ENCODE data around the gene AP3D1.
A peak's percentile ranks its signal among the peaks of the same experiment; 100 is the strongest.

The AP3D1 gene

DNA sequence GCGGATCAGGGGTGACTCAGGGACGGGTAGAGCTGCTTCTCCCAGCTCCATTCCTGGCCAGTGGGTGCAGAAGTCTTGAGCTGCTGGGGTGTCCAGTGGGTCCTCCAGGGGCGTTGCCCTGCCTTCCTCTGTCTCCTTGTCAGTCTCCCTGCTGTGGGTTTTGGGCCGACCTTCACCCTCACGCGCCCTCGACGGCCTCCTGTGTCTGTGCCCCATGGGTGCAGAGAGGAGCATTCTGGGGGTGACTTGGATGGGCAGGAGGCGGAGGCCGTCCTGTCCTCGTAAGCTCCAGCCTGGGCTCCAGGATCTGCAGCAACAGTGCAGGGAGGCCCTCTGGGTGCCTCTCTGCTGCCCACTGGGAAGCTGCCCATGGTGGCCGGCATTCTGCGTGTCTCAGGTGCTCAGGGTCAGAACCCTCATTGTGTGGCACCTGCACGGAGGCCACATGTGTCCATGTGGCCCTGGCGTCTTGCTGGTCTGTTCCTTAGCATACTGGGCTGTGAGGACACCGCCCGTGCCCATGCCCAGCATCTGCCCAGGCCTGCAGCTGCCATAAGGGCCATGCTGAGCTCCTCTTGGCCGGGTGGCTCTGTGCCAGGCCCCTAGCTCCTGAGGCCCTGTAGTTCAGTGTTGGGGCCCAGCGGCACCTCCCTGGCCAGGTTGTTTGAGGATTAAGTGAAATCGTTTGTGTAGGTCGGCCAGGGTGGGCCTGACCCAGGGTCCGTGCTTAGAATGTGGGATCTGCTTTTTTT is 29.7 kb upstream of the AP3D1 start:
- DNase-seq, result no peak

- DNase-seq, result no peak
Measured at GRCh38 chr19:2180114-2180513, 28.7 kb upstream of the AP3D1 start.

GRCh38 chr19:2179095-2179494 is 27.7 kb upstream of the AP3D1 start:
- DNase-seq, result no peak

DNA sequence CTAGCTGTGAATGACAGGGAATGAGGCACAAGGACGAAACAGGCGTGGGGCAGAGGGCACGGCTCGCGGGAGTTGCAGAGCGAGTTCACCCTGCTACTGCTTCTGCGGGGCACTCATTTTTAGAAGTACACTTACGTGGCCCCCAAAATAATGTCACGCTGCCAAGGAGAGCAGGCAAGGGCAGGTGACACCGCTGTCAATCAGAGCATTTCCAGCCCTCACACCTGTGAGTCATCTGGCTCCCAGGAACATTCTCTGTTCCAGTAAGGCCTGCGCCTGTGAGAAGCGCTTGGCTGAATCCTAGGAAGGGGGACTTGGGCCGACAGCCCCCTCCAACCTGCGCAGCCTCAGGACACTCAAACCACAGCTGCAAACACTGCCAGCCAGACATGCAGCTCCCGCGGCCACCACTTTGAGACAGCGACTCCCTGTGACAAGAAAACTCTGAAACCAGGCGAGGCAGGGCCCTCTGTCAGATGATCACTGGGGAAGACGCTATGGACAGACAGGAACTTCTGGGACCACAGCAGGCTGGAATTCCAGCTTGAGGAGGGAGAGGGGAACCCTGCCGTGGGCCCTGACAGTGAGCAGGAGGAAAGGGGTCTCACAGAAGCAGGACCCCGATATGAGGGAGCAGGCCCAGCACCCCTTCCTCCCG is 25.1 kb upstream of the AP3D1 start:
- DNase-seq, result no peak

DNA sequence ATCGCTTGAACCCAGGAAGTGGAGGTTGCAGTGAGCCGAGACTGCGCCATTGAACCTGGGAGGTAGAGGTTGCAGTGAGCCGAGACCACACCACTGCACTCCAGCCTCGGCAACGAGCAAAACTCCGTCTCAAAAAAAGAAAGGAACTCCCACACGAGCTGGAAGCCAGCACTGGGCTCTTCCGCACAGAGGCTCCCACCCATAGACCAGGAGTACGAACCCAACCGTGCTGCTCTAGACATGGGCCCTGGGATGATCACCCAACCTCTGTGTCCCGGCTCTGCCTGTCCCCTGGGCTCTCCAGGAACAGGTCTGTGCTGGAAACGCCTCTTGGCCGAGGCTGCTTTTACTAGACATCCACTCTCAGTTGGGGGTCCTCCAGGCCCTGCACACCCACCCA is 24.4 kb upstream of the AP3D1 start:
- DNase-seq, result no peak

DNA sequence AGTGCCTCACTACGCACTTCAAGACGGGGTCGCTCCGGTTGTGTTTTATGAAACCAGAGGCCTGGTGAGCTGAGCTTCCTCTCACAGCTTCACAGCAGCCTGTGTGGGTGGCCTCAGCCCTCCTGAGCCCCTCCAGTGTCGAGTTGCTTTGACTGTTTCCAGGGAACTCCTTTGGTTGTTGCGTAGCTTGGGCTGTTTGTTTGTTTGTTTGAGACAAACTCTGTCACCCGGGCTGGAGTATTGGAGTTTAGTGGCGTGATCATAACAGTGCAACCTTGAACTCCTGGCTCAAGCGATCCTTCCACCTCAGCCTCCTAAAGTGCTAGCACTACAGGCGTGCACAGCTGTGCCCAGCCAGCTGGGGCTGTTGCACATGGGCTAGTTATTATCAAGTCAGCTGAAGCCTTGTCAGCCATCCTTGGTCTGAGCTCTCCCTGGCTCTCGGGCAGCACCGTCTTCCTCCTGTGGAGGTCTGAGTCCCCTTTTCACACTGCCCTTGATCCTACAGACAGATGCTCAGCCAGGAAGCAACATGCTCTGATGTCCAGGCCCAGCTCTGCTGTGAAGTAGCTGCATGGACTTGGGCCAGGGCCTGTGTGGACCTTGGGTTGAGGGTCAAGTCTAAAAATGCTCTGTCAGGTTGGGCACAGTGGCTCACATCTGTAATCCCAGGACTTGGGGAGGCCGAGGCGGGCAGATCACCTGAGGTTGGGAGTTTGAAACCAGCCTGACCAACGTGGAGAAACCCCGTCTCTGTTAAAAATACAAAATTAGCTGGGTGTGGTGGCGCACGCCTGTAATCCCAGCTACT is 22.6 kb upstream of the AP3D1 start:
- DNase-seq, result no peak

- DNase-seq, result no peak
Measured at GRCh38 chr19:2173388-2173766, 22.0 kb upstream of the AP3D1 start.

- DNase-seq, result peak; percentile 85
Measured at GRCh38 chr19:2171349-2172145, 20.2 kb upstream of the AP3D1 start.

DNA sequence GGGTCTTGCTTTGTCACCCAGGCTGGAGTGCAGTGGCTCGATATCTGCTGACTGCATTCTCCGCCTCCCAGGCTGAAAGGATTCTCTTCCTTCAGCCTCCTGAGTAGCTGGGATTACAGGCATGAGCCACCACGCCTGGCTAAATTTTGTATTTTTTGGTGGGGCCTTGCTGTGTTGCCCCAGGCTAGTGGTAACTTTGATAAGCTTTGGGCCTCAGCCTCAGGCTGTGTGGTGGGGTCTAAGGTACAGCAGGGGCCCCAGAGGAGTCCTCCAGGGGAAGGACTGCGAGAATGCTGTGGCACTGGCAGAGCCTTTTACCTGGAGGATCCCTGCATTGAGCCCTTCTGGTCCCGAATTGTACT is 19.6 kb upstream of the AP3D1 start:
- DNase-seq, result no peak

- DNase-seq, result no peak
Measured at GRCh38 chr19:2170219-2170618, 18.9 kb upstream of the AP3D1 start.

DNA sequence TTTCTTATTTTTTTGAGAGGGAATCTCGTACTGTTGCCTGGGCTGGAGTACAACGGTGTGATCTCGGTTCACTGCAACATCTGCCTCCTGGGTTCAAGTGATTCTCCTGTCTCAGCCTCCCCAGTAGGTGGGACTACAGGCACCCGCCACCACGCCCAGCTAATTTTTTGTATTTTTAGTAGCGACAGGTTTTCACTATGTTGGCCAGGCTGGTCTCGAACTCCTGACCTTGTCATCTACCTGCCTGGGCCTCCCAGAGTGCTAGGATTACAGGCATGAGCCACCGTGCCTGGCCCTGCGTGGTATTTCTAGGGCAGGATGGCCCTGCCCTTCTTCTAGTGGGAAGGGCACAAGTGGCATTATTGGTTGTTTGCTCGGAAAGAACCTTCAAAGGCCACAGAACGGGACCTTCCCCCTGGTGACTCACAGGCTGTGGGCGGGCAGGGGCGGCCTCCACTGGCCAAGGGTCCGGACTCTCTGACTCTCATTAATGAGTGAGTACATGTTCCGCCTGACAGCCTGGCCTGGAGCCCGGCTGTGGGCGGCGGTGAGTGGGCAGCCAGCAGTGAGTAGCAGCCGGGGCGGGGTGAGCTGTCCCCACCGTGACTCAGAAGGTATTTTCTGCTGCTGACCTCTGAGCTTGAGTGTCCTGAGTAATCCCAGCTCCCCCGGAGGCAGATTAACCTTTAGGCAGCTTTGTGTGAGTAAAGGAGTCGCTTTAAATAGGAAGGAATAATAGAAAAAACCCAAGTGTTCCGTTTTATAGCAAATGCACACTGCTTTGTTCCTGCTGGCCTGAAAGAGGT is 17.5 kb upstream of the AP3D1 start:
- DNase-seq, result peak; percentile 82

DNA sequence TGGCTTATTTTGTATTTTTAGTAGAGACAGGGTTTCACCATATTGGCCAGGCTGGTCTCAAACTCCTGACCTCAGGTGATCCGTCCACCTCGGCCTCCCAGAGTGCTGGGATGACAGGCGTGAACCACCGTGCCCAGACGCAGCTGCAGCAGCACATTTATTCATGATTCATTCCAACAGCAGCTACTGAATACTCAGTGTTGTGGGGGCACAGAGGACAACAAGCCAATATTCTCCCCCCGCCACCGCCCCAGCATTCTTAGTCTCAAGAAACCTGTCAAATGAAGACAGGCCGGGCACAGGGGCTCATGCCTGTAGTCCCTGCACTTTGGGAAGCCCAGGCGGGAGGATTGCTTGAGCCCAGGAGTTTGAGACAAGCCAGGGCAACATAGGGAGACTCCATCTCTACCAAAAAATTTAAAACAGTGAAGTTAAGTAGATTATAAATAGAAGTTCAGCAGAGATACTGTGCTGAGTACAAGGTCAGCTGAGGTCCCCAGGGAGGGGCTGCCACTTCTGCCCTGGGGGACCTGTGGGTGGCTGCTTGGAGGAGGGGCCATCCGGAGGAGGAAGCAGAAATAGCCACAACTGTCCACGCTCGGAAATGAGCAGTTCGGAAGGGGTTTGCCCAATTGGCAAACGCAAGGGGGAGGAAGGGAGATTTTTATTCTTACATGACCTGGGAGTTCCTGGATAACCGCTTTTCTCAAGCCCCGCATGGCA is 16.7 kb upstream of the AP3D1 start:
- peak; percentile 33 for DNase-seq

- DNase-seq, result no peak
Measured at GRCh38 chr19:2166741-2167738, 15.7 kb upstream of the AP3D1 start.

DNA sequence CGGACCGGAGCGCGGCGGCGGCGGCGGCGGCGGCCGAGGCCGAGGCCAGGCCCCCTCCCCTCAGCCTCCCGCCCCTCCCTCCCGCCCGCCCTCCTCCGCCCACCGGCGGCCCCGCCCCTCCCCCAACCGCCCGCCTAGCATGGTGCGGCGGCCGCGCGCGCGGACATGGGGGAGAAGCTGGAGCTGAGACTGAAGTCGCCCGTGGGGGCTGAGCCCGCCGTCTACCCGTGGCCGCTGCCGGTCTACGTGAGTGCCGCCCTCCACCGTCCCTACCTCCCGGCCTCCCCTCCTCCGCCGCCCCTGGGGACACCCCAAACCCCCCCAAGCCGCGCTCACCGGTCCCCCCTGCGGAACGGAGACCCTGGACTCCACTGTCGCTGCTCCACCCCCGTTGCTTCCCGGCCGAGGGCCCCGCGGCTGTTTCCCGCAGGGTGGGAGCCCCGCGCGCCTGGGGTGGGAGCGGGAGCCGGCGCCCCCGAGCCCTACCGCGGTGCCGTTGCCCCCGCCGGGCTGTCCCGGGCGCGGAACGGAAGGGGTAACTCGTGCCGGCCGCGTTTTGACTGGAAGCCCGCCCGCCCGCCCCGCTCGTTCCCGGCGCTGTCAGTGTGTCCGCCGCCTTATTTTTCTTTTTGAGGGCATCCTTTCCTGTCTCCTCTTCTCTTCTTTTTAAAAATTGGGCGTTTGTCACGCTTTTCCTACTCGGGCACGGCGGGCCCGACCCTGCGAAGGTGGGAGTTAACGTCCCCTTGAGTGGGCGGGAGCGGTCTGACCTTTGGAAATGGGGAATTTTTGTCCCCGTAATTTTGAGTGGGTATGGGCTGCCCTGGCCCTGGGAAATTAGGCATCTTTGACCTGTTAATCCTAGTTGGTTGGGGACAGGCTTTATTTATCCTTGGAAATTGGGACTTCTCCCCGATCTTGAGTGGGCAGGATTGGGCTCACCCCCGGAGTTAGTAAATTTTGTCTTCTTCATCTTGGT is 12.9 kb upstream of the AP3D1 start:
- DNase-seq, result no peak

DNA sequence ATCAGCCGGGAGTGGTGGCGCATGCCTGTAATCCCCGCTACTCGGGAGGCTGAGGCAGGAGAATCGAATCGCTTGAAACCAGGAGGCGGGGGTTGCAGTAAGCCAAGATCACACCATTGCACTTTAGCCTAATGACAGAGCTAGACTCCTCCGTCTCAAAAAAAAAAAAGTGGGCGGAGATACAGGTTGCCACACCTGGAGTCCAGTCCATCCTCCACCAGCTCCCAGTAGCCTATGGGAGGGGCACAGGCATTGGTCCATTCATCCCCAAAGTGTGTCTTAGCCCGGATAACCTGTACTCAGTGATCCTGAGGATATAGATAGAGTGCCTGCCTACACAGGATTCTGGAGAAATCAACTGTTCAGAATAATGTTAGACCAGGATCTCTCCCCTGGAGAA is 9.0 kb upstream of the AP3D1 start:
- no peak for DNase-seq

- no peak for DNase-seq
Measured at GRCh38 chr19:2157452-2157851, 6.1 kb upstream of the AP3D1 start.

DNA sequence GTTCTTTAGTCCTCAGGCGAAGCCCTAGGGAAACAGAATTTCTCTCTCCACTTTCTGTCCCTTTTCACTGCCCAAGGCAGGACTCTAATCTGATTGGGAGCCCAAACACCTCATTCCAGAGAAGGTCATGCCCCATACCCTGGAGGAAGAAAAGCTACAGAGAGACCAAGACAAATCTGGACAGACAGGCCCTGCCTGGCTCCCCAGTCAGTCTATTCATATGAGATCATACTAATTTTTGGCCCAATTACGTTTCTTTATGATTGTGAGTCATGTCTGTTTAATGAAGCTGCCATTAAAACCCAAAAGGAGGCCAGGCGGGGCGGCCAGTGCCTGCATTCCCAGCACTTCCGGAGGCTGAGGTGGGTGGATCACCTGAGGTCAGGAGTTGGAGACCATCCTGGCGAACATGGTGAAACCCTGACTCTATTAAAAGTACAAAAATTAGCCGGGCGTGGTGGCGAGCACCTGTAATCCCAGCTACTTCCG is 3.3 kb upstream of the AP3D1 start:
- DNase-seq, result no peak

GRCh38 chr19:2150794-2151338 is 500 bp downstream of the AP3D1 start:
- DNase-seq, result no peak

Data from CD4-positive, alpha-beta T cell treated with Interleukin-4 for 4 hours (primary cell).